ENCODE measurements around the gene CC2D2A. TPM values are rescaled to one million over a fixed set of nuclear protein-coding genes. Genes with fewer than 3 reads are reported as not detected.

The CC2D2A gene
- total RNA-seq, 6 experiments from 2014 or later, result 19.1 to 26.5 (median 21.8) TPM

DNA sequence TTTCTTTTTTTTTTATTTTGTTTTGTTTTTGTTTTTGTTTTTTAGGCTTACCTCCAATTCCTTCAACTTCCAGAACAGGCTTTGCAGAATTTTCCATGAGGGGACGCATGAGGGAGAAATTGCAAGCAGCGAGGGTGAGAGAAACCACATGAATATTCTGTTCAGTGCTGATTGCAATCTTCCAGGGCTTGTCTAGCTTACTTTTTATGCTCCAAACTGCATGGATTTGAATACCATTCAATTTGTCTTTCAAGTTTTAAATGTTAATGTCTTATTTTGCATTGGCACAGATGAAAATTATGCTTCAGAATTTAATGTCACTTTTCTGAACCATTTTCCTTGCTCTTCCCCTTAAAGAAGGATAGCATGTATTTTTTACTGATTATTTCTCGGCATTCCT lies 32.7 kb downstream of the CC2D2A start:
- H3K4me3 Mint-ChIP-seq, result no peak overlapping the region
- H3K27me3 Mint-ChIP-seq (ENCODE audit: insufficient read depth), result peaks cover 2% of the 10 kb centered on the region
- peaks cover 22% of the 10 kb centered on the region for H3K36me3 Mint-ChIP-seq (ENCODE audit: low read depth)
- DNase-seq, result no peak
- peaks cover under 1% of the 10 kb centered on the region; the same call in 1 of the 2 replicates for H3K9me3 Mint-ChIP-seq
- H3K27ac Mint-ChIP-seq, result no peak overlapping the region
- TF ChIP-seq, protein P1, sequence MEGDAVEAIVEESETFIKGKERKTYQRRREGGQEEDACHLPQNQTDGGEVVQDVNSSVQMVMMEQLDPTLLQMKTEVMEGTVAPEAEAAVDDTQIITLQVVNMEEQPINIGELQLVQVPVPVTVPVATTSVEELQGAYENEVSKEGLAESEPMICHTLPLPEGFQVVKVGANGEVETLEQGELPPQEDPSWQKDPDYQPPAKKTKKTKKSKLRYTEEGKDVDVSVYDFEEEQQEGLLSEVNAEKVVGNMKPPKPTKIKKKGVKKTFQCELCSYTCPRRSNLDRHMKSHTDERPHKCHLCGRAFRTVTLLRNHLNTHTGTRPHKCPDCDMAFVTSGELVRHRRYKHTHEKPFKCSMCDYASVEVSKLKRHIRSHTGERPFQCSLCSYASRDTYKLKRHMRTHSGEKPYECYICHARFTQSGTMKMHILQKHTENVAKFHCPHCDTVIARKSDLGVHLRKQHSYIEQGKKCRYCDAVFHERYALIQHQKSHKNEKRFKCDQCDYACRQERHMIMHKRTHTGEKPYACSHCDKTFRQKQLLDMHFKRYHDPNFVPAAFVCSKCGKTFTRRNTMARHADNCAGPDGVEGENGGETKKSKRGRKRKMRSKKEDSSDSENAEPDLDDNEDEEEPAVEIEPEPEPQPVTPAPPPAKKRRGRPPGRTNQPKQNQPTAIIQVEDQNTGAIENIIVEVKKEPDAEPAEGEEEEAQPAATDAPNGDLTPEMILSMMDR (IDR thresholded peaks at IDR 0.05), result no peak
- H3K4me1 Mint-ChIP-seq (ENCODE audit: low read depth), result peaks cover 35% of the 10 kb centered on the region

DNA sequence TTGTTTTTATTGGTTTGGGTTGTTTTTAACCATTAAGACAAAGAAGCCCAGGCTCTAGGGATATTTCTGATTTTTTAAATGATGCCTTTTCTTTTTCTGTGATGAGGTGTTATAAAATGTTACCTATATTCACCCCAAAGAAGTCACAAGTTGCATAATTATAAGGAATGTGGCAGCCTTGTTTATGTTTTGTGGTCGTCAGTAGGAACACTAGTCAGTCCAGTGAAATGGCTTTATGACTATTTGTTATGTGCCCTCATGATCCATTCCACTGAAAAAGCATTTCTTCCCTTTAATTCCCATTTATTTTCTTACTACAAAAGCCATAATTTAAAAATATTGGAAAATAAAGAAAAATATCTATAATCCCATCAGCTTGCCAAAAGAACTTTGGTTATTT lies 34.4 kb downstream of the CC2D2A start:
- no peak for DNase-seq
- H3K27ac Mint-ChIP-seq, result no peak overlapping the region

DNA sequence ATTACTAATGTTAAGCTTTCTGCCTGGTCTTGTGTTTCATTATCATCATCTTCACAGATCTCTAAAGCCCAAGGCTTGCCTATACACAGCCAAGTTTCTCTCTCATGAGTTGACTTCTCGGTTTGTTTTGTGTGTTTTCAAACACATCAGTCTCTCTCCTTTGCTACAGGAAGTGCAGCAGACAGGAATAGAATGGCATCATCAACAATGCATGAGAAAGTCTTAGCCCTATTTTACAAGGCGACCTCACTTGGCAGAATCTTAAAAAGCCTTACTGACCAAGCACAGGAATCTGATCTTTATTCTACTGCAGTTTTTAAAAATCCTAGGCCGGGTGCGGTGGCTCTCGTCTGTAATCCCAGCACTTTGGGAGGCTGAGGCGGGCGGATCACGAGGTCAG lies 36.8 kb downstream of the CC2D2A start:
- Mint-ChIP-seq H3K9me3 (no peaks in the 10 kb centered on the region), H3K4me1 (ENCODE audit: low read depth) (peaks cover 12% of the 10 kb centered on the region), H3K4me3 (no peak overlapping the region), H3K27me3 (ENCODE audit: insufficient read depth) (no peaks in the 10 kb centered on the region), H3K27ac (peak overlapping the region; percentile 71; the same call in 1 of the 2 replicates), H3K36me3 (ENCODE audit: low read depth) (peaks cover 36% of the 10 kb centered on the region)
- DNase-seq, result peak; percentile 36
- TF ChIP-seq, protein P1 (IDR thresholded peaks at IDR 0.05), result no peak

More for the DNA sequence above, 34.4 kb downstream of the CC2D2A start:
- Mint-ChIP-seq H3K4me3 (no peak overlapping the region), H3K36me3 (ENCODE audit: low read depth) (peaks cover 24% of the 10 kb centered on the region), H3K9me3 (no peaks in the 10 kb centered on the region), H3K4me1 (ENCODE audit: low read depth) (peaks cover 18% of the 10 kb centered on the region), H3K27me3 (ENCODE audit: insufficient read depth) (peaks cover 2% of the 10 kb centered on the region)
- TF ChIP-seq, protein P1 (IDR thresholded peaks at IDR 0.05), result no peak

DNA sequence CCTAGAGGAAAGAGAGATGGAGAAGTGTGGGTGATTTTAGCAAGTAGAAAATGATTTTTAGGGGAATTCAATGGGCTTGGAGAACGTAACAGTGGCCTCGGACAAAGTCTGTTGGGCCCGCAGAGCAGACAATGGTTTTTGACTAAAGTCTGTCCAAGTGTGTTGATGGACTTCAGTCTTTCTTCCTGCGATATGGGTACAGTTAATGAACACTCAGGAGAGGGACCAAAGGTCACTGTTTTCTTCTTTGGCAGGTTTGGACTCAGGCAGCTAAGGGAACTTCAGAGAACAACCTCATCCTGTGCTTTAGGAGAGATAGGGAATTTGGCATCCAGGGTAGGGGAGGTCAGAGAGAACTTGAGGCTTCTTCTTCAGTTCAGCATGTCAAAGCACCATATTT lies 38.0 kb downstream of the CC2D2A start:
- peaks cover 41% of the 10 kb centered on the region for H3K36me3 Mint-ChIP-seq (ENCODE audit: low read depth)

DNA sequence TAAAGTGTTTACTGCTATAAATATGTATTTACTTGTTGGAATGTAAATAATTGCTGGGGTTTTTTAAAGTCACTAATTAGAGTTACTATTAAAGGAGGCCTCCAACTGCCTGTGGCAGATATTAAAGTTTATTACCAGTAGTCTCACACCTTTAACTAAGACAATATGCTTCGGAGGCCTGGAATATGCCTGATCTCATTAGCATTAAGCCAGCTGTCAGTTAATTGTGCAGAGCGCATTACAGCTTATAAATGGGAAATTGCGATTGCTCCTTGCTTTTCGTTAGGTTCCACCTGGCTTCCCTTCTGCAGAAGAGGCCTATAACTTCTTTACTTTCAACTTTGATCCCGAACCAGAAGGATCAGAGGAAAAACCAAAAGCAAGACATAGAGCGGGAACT lies 41.3 kb downstream of the CC2D2A start:
- Mint-ChIP-seq H3K27me3 (ENCODE audit: insufficient read depth) (no peaks in the 10 kb centered on the region), H3K4me3 (no peak overlapping the region), H3K27ac (no peak overlapping the region), H3K4me1 (ENCODE audit: low read depth) (peaks cover 7% of the 10 kb centered on the region), H3K36me3 (ENCODE audit: low read depth) (peaks cover 34% of the 10 kb centered on the region), H3K9me3 (no peaks in the 10 kb centered on the region)
- TF ChIP-seq, protein P1 (IDR thresholded peaks at IDR 0.05), result no peak
- no peak for DNase-seq

More for the DNA sequence above, 38.0 kb downstream of the CC2D2A start:
- no peak for DNase-seq
- no peak overlapping the region for H3K27ac Mint-ChIP-seq
- H3K9me3 Mint-ChIP-seq, result no peaks in the 10 kb centered on the region
- H3K4me1 Mint-ChIP-seq (ENCODE audit: low read depth), result peaks cover 12% of the 10 kb centered on the region
- no peaks in the 10 kb centered on the region for H3K27me3 Mint-ChIP-seq (ENCODE audit: insufficient read depth)
- TF ChIP-seq, protein P1 (IDR thresholded peaks at IDR 0.05), result no peak
- no peak overlapping the region for H3K4me3 Mint-ChIP-seq

DNA sequence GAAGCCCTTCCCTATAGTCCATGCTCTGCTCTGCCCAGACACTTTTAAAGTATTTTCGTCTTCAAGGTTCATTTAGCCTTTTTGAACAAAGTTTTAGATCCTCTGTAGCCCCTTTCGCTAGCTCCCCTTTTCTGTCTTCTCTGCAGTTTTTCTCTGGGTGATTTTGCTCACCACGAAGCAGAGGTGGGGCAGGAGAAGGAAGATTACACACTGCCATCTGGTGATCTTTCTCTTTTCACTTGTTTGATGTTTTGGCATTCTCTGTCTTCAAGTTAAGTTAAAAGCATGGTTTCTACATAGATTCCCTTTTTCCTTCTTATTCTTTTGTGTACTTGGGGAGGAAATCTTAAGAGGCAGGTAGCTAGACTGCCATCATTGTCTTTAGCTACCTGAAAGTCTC lies 43.9 kb downstream of the CC2D2A start:
- no peaks in the 10 kb centered on the region; the same call in 1 of the 2 replicates for H3K9me3 Mint-ChIP-seq

More for the DNA sequence above, 43.9 kb downstream of the CC2D2A start:
- Mint-ChIP-seq H3K4me1 (ENCODE audit: low read depth) (no peaks in the 10 kb centered on the region), H3K36me3 (ENCODE audit: low read depth) (peaks cover 42% of the 10 kb centered on the region), H3K27me3 (ENCODE audit: insufficient read depth) (no peaks in the 10 kb centered on the region), H3K4me3 (no peak overlapping the region), H3K27ac (no peak overlapping the region)
- DNase-seq, result no peak
- TF ChIP-seq, protein P1 (IDR thresholded peaks at IDR 0.05), result no peak; the same call in 1 of the 2 replicates

Data from HFFc6 (cell line).